HG03060 (cell line): ENCODE measurements around the gene POM121L2.
"Not testable (repeated sequence)": the region's sequence is repeated elsewhere in the genome, so short reads cannot be mapped to it uniquely, and the experiment has no call there.

Experiments used
- ATAC-seq: cut with Tn5 transposase; IDR thresholded peaks from one replicate; pipeline ENCODE4 v1.9.1; 2021; ENCODE audit warnings: low read depth, moderate number of reproducible peaks; ENCODE audit not compliant: unreplicated experiment

The POM121L2 gene

GRCh38 chr6:27267003-27267402 lies 45.1 kb downstream of the POM121L2 start:
- ATAC-seq, result not testable (repeated sequence)

- ATAC-seq, result no peak
Observed at GRCh38 chr6:27263886-27264285, 48.2 kb downstream of the POM121L2 start.

- ATAC-seq, result no peak
Observed at GRCh38 chr6:27260836-27261375, 51.2 kb downstream of the POM121L2 start.

- no peak for ATAC-seq
Observed at GRCh38 chr6:27260369-27260768, 51.7 kb downstream of the POM121L2 start.
